Neural progenitor cell (in vitro differentiated cells): Measurements from ENCODE around the gene PRCC. TPM values are rescaled to one million over a fixed set of nuclear protein-coding genes. Genes with fewer than 3 reads are reported as not detected.

ENCODE experiments used
- DNase-seq: peaks from one replicate; pipeline ENCODE4 v3.0.0-alpha.2; 2016; ENCODE audit warnings: low spot score
- H2AFZ ChIP-seq: fragments of 200-600 bp; sonication (generic); replicated peaks from 2 replicates; pipeline ENCODE4 v1.6.1; 2016; ENCODE audit warnings: antibody characterized with exemption
- H3F3A ChIP-seq: fragments of 200-600 bp; sonication (generic); 2 replicates; pipeline ENCODE4 v1.6.1; 2016; ENCODE audit warnings: antibody characterized with exemption, low read depth
- H3K27ac ChIP-seq: fragments of 200-600 bp; sonication (generic); 2 replicates; pipeline ENCODE4 v1.5.1; 2016; ENCODE audit warnings: mild to moderate bottlenecking
- H3K27me3 ChIP-seq: fragments of 200-600 bp; sonication (generic); 2 replicates; pipeline ENCODE4 v1.6.1; 2016; ENCODE audit warnings: mild to moderate bottlenecking, moderate library complexity
- H3K36me3 ChIP-seq: fragments of 200-600 bp; sonication (generic); 2 replicates; pipeline ENCODE4 v1.5.1; 2016
- H3K4me1 ChIP-seq: fragments of 200-600 bp; sonication (generic); 2 replicates; pipeline ENCODE4 v1.6.1; 2016; ENCODE audit warnings: mixed run types
- H3K4me2 ChIP-seq: fragments of 200-600 bp; sonication (generic); 2 replicates; pipeline ENCODE4 v1.6.1; 2016
- H3K4me3 ChIP-seq: fragments of 200-600 bp; sonication (generic); 2 replicates; pipeline ENCODE4 v1.5.1; 2016
- H3K79me2 ChIP-seq: fragments of 200-600 bp; sonication (generic); 2 replicates; pipeline ENCODE4 v1.6.1; 2016; ENCODE audit warnings: low read depth
- H3K9ac ChIP-seq: fragments of 200-600 bp; sonication (generic); 2 replicates; pipeline ENCODE4 v1.6.1; 2016
- H3K9me3 ChIP-seq: fragments of 200-600 bp; sonication (generic); 2 replicates; pipeline ENCODE4 v1.5.1; 2016; ENCODE audit warnings: low read depth
- H4K20me1 ChIP-seq: fragments of 200-600 bp; sonication (generic); 2 replicates; pipeline ENCODE4 v1.6.1; 2016; ENCODE audit warnings: low read depth
- H3K27ac Mint-ChIP-seq: 3 replicates; pipeline ENCODE4 v1.8.0; 2021; ENCODE audit warnings: mixed read lengths
- H3K27me3 Mint-ChIP-seq: 2 replicates; pipeline ENCODE4 v1.8.0; 2022; ENCODE audit warnings: low read depth, mild to moderate bottlenecking, inconsistent platforms, moderate library complexity, mixed read lengths; ENCODE audit not compliant: insufficient read depth
- H3K36me3 Mint-ChIP-seq: 3 replicates; pipeline ENCODE4 v1.8.0; 2021; ENCODE audit warnings: mixed read lengths
- H3K4me1 Mint-ChIP-seq: 3 replicates; pipeline ENCODE4 v1.8.0; 2021; ENCODE audit warnings: mixed read lengths
- H3K4me3 Mint-ChIP-seq: 3 replicates; pipeline ENCODE4 v1.8.0; 2021; ENCODE audit warnings: mild to moderate bottlenecking, moderate library complexity, mixed read lengths
- H3K9me3 Mint-ChIP-seq: 3 replicates; pipeline ENCODE4 v1.8.0; 2020; ENCODE audit warnings: mixed read lengths
- EZH2 ChIP-seq: fragments of 200-600 bp; sonication (generic); IDR thresholded peaks from 2 replicates; pipeline ENCODE4 v1.6.1; 2017; ENCODE audit warnings: antibody characterized with exemption, mild to moderate bottlenecking, moderate library complexity
- EZH2phosphoT487 ChIP-seq: fragments of 200-600 bp; sonication (generic); IDR thresholded peaks from 2 replicates; pipeline ENCODE4 v1.6.1; 2017; ENCODE audit warnings: antibody characterized with exemption
- total RNA-seq: library from RNA; depleted of rRNA; stranded (reverse); fragments of >200 nt; gene quantifications from 2 replicates; pipeline ENCODE4 v1.2.3, GENCODE V29; 2015; ENCODE audit warnings: low replicate concordance
- TF ChIP-seq, protein P1 (sequence below): fragments of 200-600 bp; sonication (generic); IDR thresholded peaks from 2 replicates; pipeline ENCODE4 v1.5.1; 2017; ENCODE audit warnings: antibody characterized with exemption, mild to moderate bottlenecking

PRCC gene
- total RNA-seq, 1 donor from 2014 or later = 30.1 TPM

DNA sequence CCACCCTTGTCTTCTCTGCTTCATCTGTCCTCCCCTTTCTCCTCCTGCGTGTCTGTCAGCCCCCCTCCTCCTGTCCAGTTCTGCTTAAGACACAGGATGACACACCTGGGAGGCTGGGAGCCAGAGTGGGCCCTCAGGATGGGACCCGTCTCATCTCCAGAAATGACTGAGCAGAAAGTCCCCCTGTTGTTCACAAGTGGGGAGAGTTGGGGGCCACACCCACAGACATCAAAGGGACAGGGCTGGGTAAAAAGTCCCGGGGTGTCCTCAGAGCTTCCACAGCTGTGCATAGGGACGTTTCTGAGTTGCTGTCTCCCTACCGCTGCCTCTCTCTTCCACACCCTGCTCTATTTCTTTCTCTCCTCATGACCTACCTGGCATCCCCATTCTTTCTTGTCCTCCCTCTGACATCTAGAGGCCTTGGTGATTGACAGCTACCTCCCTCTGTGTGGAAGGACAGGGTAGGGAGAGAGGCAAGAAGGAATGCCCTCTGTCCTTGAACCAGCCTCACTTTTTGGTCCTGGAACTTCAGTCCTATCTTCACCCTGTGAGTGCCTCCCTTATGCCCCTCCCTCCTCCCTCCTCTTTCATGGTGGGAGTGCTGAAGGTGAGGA, 68.8 kb downstream of the PRCC start:
- Histone ChIP-seq H4K20me1 (peaks cover 6% of the 10 kb centered on the region), H3K27ac (no peak overlapping the region), H3K79me2 (no peaks in the 10 kb centered on the region), H3K36me3 (no peaks in the 10 kb centered on the region), H3K9ac (no peak overlapping the region), H3K4me3 (no peak overlapping the region), H3K4me2 (no peak overlapping the region), H3K9me3 (no peaks in the 10 kb centered on the region), H3K27me3 (peaks cover 82% of the 10 kb centered on the region), H3K4me1 (peaks cover 13% of the 10 kb centered on the region), H3F3A (peaks cover 5% of the 10 kb centered on the region), H2AFZ (no peak overlapping the region)
- no peaks in the 10 kb centered on the region for H3K36me3 Mint-ChIP-seq
- H3K27me3 Mint-ChIP-seq = peaks cover 27% of the 10 kb centered on the region
- TF ChIP-seq EZH2 (no peak), EZH2phosphoT487 (no peak)
- TF ChIP-seq, protein P1, sequence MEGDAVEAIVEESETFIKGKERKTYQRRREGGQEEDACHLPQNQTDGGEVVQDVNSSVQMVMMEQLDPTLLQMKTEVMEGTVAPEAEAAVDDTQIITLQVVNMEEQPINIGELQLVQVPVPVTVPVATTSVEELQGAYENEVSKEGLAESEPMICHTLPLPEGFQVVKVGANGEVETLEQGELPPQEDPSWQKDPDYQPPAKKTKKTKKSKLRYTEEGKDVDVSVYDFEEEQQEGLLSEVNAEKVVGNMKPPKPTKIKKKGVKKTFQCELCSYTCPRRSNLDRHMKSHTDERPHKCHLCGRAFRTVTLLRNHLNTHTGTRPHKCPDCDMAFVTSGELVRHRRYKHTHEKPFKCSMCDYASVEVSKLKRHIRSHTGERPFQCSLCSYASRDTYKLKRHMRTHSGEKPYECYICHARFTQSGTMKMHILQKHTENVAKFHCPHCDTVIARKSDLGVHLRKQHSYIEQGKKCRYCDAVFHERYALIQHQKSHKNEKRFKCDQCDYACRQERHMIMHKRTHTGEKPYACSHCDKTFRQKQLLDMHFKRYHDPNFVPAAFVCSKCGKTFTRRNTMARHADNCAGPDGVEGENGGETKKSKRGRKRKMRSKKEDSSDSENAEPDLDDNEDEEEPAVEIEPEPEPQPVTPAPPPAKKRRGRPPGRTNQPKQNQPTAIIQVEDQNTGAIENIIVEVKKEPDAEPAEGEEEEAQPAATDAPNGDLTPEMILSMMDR = no peak
- H3K9me3 Mint-ChIP-seq = no peaks in the 10 kb centered on the region
- peaks cover 26% of the 10 kb centered on the region for H3K4me1 Mint-ChIP-seq
- no peak overlapping the region for H3K4me3 Mint-ChIP-seq
- DNase-seq = no peak
- no peak overlapping the region for H3K27ac Mint-ChIP-seq

DNA sequence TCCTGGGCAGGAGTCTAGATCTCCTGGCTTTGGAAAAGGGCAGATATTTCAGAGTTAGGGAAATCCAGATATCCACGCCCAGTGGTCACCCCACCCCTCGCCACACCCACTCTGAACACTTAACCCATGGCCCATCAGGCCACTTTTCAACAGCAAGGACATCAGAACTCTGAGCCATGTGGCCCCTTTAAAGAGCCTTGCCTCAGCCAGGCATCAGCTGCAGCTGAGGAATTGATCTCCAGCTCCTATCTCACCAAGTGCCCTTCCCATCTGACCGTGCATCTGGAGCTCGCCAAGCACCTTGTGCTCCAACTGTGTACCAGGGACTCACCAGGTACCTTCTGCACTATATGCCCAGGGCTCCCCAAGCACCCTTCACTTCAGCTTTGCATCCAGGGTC, 69.6 kb downstream of the PRCC start:
- H3K9me3 ChIP-seq = no peaks in the 10 kb centered on the region
- H3K4me3 Mint-ChIP-seq = no peak overlapping the region
- peaks cover 6% of the 10 kb centered on the region for H4K20me1 ChIP-seq
- H3K36me3 ChIP-seq = no peaks in the 10 kb centered on the region
- H3K27ac ChIP-seq = no peak overlapping the region
- H3K4me3 ChIP-seq = no peak overlapping the region
- H3K27me3 Mint-ChIP-seq = peaks cover 23% of the 10 kb centered on the region
- no peaks in the 10 kb centered on the region for H3K79me2 ChIP-seq
- H3K27me3 ChIP-seq = peaks cover 81% of the 10 kb centered on the region
- H3K4me2 ChIP-seq = no peak overlapping the region
- TF ChIP-seq EZH2 = no peak
- TF ChIP-seq EZH2phosphoT487 = no peak
- TF ChIP-seq, protein P1 = no peak
- H2AFZ ChIP-seq = no peak overlapping the region
- H3K4me1 ChIP-seq = peaks cover 13% of the 10 kb centered on the region
- peak overlapping the region; percentile 26 for H3K27ac Mint-ChIP-seq
- H3K4me1 Mint-ChIP-seq = peaks cover 24% of the 10 kb centered on the region
- H3K9ac ChIP-seq = no peak overlapping the region
- no peak for DNase-seq
- peaks cover 5% of the 10 kb centered on the region for H3F3A ChIP-seq
- H3K9me3 Mint-ChIP-seq = no peaks in the 10 kb centered on the region
- H3K36me3 Mint-ChIP-seq = no peaks in the 10 kb centered on the region

DNA sequence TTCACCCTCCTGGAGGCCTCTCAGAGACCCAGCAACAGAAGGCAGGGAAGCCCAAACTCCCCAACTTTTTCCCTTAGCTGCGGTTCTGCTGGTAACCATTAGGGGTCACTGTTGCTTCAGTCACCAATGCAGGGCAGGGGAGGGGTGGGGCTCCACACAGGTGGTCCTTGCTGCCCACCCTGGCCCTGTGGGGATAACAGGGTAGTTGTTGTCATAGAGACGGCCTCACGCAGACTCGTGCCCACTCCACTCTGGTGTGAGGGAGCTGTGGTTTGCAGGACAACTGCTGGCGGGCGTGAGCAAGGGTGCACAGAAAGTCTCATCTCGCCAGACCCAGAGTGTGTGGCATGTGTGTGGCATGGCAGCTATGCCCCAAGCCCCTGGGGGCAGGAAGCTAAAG, 71.6 kb downstream of the PRCC start:
- no peak overlapping the region for H3K4me3 ChIP-seq
- TF ChIP-seq EZH2 = no peak
- no peak for TF ChIP-seq EZH2phosphoT487
- TF ChIP-seq, protein P1 = peak; percentile 93
- DNase-seq = peak; percentile 70
- no peak overlapping the region for H3K9ac ChIP-seq
- Mint-ChIP-seq H3K27ac (peak overlapping the region; percentile 88), H3K4me1 (peaks cover 28% of the 10 kb centered on the region), H3K36me3 (peaks cover under 1% of the 10 kb centered on the region), H3K27me3 (peaks cover 40% of the 10 kb centered on the region), H3K9me3 (peaks cover 8% of the 10 kb centered on the region), H3K4me3 (no peak overlapping the region)
- H2AFZ ChIP-seq = no peak overlapping the region
- H3F3A ChIP-seq = peaks cover 5% of the 10 kb centered on the region
- no peaks in the 10 kb centered on the region for H3K36me3 ChIP-seq
- no peak overlapping the region for H3K27ac ChIP-seq
- H4K20me1 ChIP-seq = peaks cover 6% of the 10 kb centered on the region
- H3K4me1 ChIP-seq = peaks cover 13% of the 10 kb centered on the region
- H3K79me2 ChIP-seq = no peaks in the 10 kb centered on the region
- no peaks in the 10 kb centered on the region for H3K9me3 ChIP-seq
- H3K27me3 ChIP-seq = peaks cover 81% of the 10 kb centered on the region
- H3K4me2 ChIP-seq = peak overlapping the region; percentile 28
